WTC11 (cell line): ENCODE data around the gene NTRK1.

ENCODE experiments used
- AR ChIP-seq: fragments of 250-450 bp; sonication (Bioruptor Pico); IDR thresholded peaks from 2 replicates; pipeline ENCODE4 v1.9.0; 2021; ENCODE audit warnings: mild to moderate bottlenecking
- ATF6 ChIP-seq: sonication (generic); formaldehyde crosslinking; IDR thresholded peaks from 2 replicates; pipeline ENCODE4 v1.8.1; 2023; ENCODE audit warnings: mild to moderate bottlenecking, missing genetic modification reagents
- CREB1 ChIP-seq: sonication (generic); formaldehyde crosslinking; IDR thresholded peaks from 2 replicates; pipeline ENCODE4 v1.8.0; 2023; ENCODE audit warnings: mild to moderate bottlenecking, missing genetic modification reagents
- CREM ChIP-seq: sonication (generic); formaldehyde crosslinking; IDR thresholded peaks from 2 replicates; pipeline ENCODE4 v1.8.1; 2022; ENCODE audit warnings: mild to moderate bottlenecking, missing genetic modification reagents, moderate library complexity
- IRF2 ChIP-seq: sonication (generic); formaldehyde crosslinking; IDR thresholded peaks from 2 replicates; pipeline ENCODE4 v1.8.0; 2022; ENCODE audit warnings: low read depth, missing genetic modification reagents, borderline replicate concordance
- JAZF1 ChIP-seq: fragments of 250-450 bp; sonication (Bioruptor Pico); IDR thresholded peaks from 2 replicates; pipeline ENCODE4 v1.9.0; 2021; ENCODE audit warnings: moderate library complexity, mild to moderate bottlenecking, inconsistent platforms
- MAX ChIP-seq: sonication (generic); formaldehyde crosslinking; IDR thresholded peaks from 2 replicates; pipeline ENCODE4 v1.8.0; 2022; ENCODE audit warnings: mild to moderate bottlenecking, missing genetic modification reagents
- MYBL2 ChIP-seq: sonication (generic); formaldehyde crosslinking; IDR thresholded peaks from 2 replicates; pipeline ENCODE4 v1.8.1; 2023; ENCODE audit warnings: mild to moderate bottlenecking, moderate library complexity, missing genetic modification reagents
- PRDM15 ChIP-seq: sonication (generic); formaldehyde crosslinking; IDR thresholded peaks from 2 replicates; pipeline ENCODE4 v1.8.0; 2022; ENCODE audit warnings: missing genetic modification reagents
- SMAD3 ChIP-seq: sonication (generic); formaldehyde crosslinking; IDR thresholded peaks from 2 replicates; pipeline ENCODE4 v1.8.0; 2022; ENCODE audit warnings: missing genetic modification reagents, mild to moderate bottlenecking, borderline replicate concordance
- ZNF281 ChIP-seq: sonication (generic); formaldehyde crosslinking; IDR thresholded peaks from 2 replicates; pipeline ENCODE4 v1.8.0; 2023; ENCODE audit warnings: mild to moderate bottlenecking, missing genetic modification reagents
- ZNF317 ChIP-seq: sonication (generic); formaldehyde crosslinking; IDR thresholded peaks from 2 replicates; pipeline ENCODE4 v1.8.1; 2023; ENCODE audit warnings: low read depth, mild to moderate bottlenecking, moderate library complexity, missing genetic modification reagents, borderline replicate concordance
- TF ChIP-seq, protein P1 (sequence below): fragments of 200-600 bp; IDR thresholded peaks from 2 replicates; pipeline ENCODE4 v1.8.0; 2022; ENCODE audit warnings: antibody characterized with exemption
- TF ChIP-seq, protein P2 (sequence below): sonication (generic); formaldehyde crosslinking; IDR thresholded peaks from 2 replicates; pipeline ENCODE4 v1.8.1; 2022; ENCODE audit warnings: mild to moderate bottlenecking, moderate library complexity, missing genetic modification reagents

DNA sequence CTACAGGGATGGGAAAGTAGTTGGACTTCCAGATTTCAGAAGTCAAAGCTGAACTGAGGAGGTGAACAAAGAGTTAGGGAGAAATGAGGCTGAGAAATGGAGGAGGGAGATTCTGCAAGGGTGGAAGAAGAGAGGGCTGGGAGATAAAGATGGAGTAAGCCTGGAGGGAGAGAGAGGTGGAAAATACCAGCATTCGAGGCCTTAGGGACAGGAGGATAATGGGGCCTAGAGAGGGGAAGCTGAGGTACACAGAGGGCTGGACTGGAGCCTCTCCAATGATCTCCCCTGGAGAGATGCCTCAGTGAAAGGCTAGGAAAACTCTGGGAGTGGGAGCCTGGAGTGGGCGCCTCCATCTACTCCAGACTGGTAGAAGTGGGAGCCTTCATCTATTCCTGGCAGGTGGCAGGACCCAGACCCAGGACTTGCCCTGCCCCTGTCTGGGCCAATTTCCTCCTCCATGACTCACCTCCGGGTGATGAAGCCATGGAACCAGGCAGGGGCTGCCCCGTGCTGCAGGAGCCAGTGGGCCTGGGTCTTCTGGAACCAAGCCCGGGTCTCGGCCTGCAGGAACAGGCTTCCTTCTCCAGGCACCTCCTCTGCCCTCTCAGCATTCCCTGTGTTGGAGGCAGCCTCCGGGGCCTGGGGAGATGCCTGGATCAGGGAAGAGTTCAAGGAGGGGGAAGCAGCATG lies 45.9 kb upstream of the NTRK1 start:
- TF ChIP-seq MAX (CRISPR knock-in tag): no peak
- no peak for TF ChIP-seq IRF2 (CRISPR knock-in tag)
- TF ChIP-seq, protein P1, sequence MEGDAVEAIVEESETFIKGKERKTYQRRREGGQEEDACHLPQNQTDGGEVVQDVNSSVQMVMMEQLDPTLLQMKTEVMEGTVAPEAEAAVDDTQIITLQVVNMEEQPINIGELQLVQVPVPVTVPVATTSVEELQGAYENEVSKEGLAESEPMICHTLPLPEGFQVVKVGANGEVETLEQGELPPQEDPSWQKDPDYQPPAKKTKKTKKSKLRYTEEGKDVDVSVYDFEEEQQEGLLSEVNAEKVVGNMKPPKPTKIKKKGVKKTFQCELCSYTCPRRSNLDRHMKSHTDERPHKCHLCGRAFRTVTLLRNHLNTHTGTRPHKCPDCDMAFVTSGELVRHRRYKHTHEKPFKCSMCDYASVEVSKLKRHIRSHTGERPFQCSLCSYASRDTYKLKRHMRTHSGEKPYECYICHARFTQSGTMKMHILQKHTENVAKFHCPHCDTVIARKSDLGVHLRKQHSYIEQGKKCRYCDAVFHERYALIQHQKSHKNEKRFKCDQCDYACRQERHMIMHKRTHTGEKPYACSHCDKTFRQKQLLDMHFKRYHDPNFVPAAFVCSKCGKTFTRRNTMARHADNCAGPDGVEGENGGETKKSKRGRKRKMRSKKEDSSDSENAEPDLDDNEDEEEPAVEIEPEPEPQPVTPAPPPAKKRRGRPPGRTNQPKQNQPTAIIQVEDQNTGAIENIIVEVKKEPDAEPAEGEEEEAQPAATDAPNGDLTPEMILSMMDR: no peak
- TF ChIP-seq ZNF281 (CRISPR knock-in tag): no peak
- no peak for TF ChIP-seq CREM (CRISPR knock-in tag)
- TF ChIP-seq ATF6 (CRISPR knock-in tag): no peak
- no peak for TF ChIP-seq PRDM15 (CRISPR knock-in tag)
- TF ChIP-seq SMAD3 (CRISPR knock-in tag): no peak
- TF ChIP-seq, protein P2, sequence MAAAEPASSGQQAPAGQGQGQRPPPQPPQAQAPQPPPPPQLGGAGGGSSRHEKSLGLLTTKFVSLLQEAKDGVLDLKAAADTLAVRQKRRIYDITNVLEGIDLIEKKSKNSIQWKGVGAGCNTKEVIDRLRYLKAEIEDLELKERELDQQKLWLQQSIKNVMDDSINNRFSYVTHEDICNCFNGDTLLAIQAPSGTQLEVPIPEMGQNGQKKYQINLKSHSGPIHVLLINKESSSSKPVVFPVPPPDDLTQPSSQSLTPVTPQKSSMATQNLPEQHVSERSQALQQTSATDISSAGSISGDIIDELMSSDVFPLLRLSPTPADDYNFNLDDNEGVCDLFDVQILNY (CRISPR knock-in tag): no peak
- TF ChIP-seq AR (CRISPR knock-in tag): no peak
- no peak for TF ChIP-seq MYBL2 (CRISPR knock-in tag)
- TF ChIP-seq CREB1 (CRISPR knock-in tag): no peak
- TF ChIP-seq ZNF317 (CRISPR knock-in tag): no peak
- TF ChIP-seq JAZF1 (CRISPR knock-in tag): no peak
